Subcutaneous adipose tissue (tissue), 4 donors: ENCODE data around the gene TMEM119. TPM values are rescaled to one million over a fixed set of nuclear protein-coding genes. Genes with fewer than 3 reads are reported as not detected.

Source experiments
- CTCF ChIP-seq: fragments of 450-650 bp; IDR thresholded peaks from one replicate; pipeline ENCODE4 v1.5.1; 2016; ENCODE audit warnings: low read depth, mild to moderate bottlenecking, control low read depth, antibody characterized with exemption, moderate library complexity
- total RNA-seq, 4 donors: library from RNA; depleted of rRNA; stranded (reverse); fragments of >200 nt; gene quantifications; one replicate each; pipeline ENCODE4 v1.1.0, GENCODE V29; 2016

The TMEM119 gene, protein sequence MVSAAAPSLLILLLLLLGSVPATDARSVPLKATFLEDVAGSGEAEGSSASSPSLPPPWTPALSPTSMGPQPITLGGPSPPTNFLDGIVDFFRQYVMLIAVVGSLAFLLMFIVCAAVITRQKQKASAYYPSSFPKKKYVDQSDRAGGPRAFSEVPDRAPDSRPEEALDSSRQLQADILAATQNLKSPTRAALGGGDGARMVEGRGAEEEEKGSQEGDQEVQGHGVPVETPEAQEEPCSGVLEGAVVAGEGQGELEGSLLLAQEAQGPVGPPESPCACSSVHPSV
- 10 to 100 TPM in 2 of 4 donors, 1 to 10 TPM in 2; 7.8 to 20.5 (median 12.1) TPM for total RNA-seq

DNA sequence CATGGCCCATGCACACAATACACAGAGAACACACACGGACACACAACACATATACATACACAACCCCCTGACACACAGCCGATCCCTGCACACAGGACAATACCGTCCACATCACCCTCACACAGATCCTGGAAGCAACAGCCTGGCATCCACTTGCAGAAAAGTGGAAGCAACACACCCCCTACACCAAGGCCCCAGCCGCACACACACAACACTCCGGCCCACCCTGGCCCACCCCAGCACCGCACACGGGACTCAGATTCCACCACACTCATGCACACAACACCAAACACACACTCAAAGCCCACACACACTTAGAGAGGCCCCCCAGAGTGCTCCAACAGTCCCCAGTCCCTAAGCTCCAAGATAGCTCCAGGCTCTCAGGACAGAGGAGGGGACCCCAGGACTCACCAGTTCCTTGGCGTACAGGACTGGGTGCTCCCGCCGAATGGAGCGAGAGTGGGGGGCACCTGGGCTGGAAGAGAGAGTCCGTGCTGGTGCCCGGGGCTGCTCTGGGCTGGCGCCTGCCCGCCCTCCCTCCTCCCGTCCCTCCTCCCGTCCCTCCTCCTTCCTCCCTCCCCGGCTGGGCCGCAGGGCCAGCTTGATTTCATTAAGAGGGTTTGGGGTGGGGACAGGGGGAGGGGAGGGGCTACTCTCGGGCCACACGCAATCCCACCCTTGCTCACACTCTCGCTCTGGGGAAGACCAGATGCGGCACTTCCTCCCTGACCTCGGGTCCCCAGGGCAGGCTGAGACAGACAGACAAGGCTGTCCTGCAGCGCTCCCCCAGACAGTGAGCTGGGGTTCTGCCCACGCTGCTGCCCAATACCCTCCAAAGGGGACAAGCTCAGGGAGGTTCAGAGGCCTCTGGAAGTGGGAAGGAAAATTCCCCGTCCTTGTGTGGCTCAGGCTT lies at the start of gene TMEM119:
Gene TMEM119, minus strand, starts transcription at position 526 of the 913 bp plus-strand sequence. CDS start 5,701 bp downstream, outside the sequence.
- no peak for TF ChIP-seq CTCF

DNA sequence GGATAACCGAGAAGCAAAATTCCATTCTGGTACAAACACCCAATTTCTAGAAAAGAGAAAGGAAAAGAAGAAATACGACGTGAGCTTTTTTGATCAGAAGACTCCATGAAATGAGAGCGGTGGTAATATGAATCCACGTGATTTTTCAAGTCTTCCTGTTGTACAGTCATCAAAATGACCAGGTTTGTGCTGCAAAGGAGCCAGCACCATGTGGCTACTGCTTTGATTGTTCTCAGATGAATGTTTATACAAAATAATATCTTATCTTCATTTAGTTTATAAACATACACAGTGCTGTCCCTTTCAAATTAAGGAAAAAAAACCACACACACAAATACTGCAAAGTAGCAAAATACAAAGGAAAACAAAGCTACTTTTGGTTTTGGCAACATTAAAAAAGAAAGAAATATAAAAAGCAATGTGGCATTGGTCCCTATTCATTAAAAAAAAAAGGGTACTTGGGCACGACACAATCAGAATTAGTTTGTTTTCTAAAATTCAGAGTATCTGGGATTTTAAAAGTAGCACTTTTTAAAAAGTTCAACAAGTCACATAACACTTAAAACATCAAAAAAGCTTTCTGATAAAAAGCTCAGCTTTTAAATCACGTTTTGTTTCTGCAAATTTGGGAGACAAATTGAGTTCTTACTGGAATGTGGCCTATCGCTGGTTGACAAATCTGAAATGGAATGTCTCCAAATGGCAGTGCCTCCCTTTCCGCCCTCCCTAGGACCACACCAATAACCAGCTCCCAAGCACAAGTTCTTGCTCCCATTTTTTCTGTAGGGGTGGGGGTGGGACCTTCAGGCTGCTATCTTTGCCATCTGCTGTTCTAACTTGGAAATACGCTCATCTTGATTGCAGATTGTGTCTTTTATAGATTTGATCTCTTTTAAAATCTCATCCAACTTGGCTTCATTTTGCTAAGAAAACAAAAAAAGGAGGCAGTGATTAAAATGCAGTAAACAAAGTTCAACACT lies 49.0 kb upstream of the TMEM119 start:
- no peak for TF ChIP-seq CTCF

DNA sequence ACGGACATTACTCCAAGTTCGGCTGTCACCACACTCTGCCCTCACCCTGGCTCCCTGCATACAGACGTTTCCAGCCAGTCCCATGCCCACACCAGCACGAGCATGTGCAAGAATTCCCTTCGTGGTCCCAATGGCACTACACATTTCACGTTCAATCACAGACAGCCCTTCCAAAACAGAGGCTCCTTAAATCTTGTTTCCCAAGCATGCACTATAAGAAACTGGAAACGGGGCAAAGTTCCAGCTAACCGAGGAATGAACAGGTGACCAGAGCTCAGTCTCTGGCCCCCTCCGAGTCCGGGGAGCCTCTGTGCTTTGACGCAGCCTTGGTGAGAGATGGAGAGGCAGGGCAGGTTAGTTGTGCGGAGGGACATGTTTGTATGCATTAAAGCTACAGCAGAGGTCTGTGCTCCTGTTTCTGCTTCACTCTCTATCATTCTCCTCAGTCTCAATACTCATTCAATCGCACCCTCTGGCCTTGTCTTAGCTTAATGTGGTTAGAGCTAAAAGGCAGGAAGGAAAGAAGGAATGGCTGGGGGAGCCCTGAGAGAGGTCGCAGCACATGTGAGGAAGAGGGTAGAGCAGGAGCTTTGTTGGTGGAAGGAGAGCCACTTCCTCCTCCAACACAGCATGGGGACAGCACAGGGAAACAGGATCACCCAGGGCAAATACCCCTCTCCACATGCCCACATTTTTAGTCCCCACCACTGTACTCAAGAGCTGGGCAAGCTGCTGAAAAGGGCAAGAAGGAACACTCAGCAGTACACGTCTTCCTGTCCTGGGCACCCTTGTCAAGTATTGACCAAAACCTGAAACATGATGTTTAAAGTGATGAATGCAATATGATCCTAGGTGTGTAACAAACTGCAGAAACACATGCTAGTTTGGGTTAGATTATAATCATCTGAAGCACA lies 48.1 kb upstream of the TMEM119 start:
- no peak for TF ChIP-seq CTCF

- TF ChIP-seq CTCF: no peak
These were observed 46.9 kb upstream of the TMEM119 start for GRCh38 chr12:108644811-108645120.

GRCh38 chr12:108643941-108644810 lies 46.3 kb upstream of the TMEM119 start:
- no peak for TF ChIP-seq CTCF
